Measurements from ENCODE around the gene PCDH15.

DNA sequence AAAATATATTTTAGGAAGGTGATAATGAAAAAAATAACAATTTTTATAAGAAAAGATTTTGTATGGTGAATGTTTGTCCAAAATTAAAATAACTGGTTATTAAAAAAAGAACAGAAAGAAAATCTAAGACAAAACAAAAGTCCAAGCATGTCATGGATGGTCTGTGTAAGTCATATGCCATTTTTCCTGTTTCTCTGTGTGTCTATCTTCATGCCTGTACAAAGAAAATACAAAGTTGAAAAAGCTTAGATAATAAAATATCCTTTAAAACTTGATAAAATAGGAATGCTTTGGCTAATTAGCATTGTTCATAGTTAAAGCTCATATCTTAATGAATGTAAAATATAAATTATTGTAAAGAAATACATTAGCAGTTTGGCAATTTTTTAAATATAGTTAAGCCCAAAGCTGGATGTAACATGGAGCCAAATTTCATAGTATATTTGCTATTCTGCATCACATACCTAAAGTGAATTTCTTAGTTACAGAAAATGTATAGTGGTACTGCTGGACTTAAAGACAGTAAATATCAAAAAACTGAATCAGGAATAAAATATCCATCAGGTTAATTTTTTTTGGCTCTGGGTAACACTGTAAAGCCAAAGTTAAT is 661.1 kb downstream of the PCDH15 start:
- TF ChIP-seq POLR2AphosphoS5 (IDR thresholded peaks at IDR 0.05) = no peak
- TF ChIP-seq, protein P1, sequence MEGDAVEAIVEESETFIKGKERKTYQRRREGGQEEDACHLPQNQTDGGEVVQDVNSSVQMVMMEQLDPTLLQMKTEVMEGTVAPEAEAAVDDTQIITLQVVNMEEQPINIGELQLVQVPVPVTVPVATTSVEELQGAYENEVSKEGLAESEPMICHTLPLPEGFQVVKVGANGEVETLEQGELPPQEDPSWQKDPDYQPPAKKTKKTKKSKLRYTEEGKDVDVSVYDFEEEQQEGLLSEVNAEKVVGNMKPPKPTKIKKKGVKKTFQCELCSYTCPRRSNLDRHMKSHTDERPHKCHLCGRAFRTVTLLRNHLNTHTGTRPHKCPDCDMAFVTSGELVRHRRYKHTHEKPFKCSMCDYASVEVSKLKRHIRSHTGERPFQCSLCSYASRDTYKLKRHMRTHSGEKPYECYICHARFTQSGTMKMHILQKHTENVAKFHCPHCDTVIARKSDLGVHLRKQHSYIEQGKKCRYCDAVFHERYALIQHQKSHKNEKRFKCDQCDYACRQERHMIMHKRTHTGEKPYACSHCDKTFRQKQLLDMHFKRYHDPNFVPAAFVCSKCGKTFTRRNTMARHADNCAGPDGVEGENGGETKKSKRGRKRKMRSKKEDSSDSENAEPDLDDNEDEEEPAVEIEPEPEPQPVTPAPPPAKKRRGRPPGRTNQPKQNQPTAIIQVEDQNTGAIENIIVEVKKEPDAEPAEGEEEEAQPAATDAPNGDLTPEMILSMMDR (IDR thresholded peaks at IDR 0.05) = no peak
- TF ChIP-seq POLR2A (IDR thresholded peaks at IDR 0.05) = no peak

All from prostate gland (tissue), 2 donors.